NCI-H1105 (cell line): Measurements from ENCODE around the gene POMP.

Experiments used
- DNase-seq: peaks from one replicate; lab custom pipeline; 2025; lab: John Stamatoyannopoulos, UW

The POMP gene

DNA sequence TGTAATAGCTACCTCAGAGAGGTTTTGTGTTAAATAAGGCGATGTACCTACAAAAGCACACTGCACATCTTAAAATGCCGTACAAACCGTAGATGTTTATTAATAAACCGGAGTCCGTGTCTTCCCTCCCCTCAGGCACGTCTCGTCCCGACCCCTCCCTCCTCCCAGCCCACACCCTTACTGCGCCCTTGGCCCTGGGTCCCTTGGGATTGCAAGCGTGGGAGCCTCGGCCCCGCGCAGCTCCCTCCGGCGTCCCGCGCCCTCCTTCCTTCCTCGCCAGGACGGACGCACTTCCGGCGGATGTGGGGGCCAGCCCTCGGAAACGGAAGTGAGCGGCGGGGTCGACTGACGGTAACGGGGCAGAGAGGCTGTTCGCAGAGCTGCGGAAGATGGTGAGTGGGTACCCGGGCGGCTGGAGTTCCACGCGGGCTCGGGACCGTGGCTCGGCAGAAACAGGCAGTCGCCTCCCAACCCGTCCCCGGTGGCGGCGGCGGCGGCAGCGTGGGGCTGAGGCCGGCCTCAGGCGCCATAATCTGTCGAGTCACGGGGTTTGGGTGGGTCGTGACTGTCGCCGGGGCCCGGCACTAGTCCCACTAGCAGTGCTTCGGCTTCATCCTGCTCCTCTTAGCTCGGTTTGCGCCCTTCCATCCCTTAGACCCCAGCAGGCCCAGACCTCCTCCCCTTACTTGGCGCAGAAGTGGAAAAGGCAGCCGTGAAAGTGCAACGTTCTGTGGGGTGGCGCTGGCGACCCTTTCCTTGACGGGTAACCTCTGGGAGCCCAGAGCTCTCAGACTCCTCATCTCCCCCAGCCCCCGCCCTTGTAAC, at the start of gene POMP:
POMP (plus strand) TSS at position 335 of the 825 bp plus-strand sequence; CDS start at position 390, 55 bp downstream.
- DNase-seq = peak; percentile 64

- DNase-seq = no peak
These were observed 49.5 kb upstream of the POMP start for GRCh38 chr13:28609381-28609780.

- no peak for DNase-seq
These were observed 49.0 kb upstream of the POMP start for GRCh38 chr13:28609926-28610325.

- no peak for DNase-seq
These were observed 47.9 kb upstream of the POMP start for GRCh38 chr13:28610996-28611395.

- DNase-seq = no peak
These were observed 47.2 kb upstream of the POMP start for GRCh38 chr13:28611654-28612131.

GRCh38 chr13:28613562-28613961, 45.4 kb upstream of the POMP start:
- DNase-seq = no peak

- no peak for DNase-seq
These were observed 42.9 kb upstream of the POMP start for GRCh38 chr13:28615916-28616446.

GRCh38 chr13:28618230-28618994, 40.5 kb upstream of the POMP start:
- no peak for DNase-seq

DNA sequence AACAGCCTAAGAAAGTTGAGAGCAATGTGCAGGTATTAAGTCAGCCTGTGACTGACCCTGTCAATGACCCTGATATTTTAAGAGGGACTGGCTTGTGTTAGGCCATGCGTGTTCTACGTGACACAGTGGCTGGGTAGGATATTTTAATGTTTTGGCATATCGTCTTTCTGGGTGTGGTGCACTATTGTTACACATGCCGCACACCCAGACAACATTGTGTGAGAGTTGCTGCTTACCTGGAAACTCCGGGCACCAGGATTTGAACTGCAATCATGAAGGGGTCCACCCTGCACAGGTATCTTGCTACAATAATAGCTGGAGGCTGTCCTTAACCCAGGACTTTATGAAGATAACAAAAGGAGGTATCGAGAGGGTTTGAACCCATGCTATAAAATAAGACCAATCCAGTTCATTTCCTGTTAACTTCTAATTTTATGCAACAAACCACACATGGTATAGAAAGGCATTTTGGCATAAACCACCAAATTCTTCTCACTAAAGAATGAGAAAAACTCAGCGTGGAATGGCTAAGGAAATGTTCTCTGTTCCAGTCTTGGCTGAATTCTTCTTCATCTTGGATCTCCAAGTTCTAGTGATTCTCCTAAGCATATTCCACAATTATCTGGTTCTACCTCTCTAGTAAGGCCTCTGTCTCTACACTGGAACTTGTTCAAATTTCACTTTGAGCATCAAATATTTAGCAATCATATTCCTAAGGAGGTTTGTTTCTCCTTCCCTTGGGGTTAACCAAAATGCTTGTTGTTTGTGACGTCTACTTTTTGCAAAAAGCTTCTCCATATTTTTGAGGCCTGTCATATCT, 38.7 kb upstream of the POMP start:
- no peak for DNase-seq

- no peak for DNase-seq
These were observed 37.5 kb upstream of the POMP start for GRCh38 chr13:28621449-28621848.

DNA sequence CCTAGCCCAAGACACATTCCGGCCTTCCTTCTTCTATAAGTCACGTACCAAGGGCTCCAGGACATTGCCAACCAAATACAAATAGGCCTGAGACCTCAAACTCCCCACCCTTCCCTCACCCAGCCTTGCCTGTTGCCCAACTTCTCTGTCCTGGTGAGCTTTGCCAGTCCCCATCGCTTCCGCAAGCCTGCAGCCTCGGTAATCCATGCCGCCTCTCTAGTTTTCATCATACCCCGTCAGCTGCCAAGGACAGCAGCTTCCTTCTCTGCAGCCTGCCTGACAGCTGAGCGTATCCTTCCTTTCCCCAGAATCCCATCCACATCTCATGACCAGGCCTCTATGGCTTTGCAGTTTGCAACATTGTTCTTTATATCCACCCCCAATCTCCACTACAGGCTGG, 36.6 kb upstream of the POMP start:
- DNase-seq = no peak

DNA sequence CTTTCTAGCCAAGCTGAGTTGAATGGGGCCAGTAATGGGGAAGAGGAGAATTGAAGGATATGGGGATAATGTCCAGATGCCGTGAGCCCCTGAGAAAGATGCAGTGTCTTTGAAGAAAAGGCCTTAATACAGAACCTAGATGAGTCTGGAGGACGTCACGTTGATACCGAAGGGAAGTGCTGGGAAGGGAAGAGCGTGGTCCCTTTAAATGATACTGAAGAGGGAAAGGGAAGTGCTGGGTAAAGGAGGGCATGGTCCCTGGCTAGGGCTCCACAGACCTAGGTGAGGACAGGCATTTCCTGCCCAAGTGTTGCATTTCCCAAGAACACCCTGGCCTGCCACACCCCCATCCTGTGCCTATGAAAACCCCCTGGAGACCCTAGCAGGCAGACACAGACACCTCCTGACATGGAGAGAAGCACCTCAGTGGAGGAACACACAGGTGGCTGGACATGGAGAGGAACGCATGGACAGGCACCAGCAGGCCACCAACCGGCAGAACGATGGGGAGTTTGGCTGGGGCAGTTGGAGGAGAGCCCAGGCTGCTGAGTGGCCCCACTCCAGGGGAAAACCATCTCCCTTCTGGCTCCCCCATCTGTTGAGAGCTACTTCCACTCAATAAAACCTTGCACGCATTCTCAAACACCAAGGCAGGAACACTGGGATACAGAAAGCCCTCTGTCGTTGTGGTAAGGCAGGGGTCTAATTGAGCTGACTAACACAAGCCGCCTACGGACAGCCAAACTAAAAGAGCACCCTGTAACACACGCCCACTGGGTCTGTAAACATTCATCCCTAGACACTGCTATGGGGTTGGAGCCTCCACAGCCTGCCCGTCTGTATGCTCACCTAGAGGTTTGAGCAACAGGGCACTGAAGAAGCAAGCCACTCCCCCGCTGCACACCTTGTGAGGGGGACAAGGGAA, 34.9 kb upstream of the POMP start:
- no peak for DNase-seq

- no peak for DNase-seq
These were observed 34.1 kb upstream of the POMP start for GRCh38 chr13:28624707-28625432.

GRCh38 chr13:28626266-28626665, 32.7 kb upstream of the POMP start:
- no peak for DNase-seq

DNA sequence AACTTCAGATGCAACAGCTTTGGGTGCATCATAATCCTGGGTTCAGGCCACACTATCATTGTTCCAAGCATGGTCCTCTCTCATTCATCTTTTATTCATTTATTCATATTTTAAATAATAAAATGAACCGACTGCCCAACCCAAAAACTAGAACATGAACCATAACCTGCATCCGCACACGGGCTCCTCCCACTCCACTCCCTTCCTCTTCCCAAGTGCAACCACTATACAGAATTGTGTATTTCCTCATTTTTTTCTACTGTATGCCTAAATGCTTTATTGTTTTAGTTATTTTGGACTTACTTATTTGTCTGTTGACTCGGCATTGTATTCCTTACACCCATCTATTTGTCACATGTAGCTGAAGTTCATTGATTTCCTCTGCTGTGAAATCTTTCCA, 30.7 kb upstream of the POMP start:
- DNase-seq = no peak

DNA sequence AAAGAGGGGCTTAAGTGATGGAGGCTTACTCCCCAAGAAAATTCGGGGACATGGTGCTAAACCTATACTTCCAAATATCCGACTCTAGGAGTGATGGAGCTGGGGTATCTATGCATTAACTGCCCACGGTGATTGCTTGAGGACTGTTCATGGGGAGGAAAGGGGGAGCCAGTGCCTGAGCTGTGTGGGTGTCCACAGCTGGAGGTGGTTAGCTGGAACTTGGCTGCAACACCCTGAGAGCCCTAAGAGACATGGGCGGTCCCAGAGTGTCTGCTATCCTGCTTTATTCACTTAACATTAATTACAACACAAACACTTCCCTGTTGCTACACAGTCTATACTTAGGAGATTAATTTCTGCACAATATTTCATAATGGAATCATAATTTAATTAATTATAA, 28.1 kb upstream of the POMP start:
- no peak for DNase-seq

- DNase-seq = no peak
These were observed 27.1 kb upstream of the POMP start for GRCh38 chr13:28631801-28632200.

DNA sequence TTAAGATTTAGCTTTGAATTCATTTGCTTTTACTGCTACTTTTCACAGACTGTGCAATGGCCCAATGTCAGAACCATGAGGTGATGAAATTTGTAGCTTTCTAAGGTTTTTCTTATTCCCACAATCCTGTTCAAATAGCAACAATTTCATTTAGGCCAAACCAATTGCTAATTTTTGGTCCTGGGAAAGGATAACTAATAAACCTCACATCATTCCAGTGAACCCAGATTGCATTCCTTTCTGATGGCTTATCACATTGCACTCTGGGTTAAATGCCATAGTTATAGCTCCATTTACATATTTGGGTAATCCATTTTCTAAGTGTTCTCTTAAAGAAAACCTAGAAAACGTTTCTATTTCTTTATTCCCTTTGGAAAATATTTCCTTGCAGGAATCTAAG, 22.9 kb upstream of the POMP start:
- DNase-seq = no peak

GRCh38 chr13:28636677-28637317, 22.1 kb upstream of the POMP start:
- no peak for DNase-seq
